ENCODE results near the gene NAB1.

The NAB1 gene

DNA sequence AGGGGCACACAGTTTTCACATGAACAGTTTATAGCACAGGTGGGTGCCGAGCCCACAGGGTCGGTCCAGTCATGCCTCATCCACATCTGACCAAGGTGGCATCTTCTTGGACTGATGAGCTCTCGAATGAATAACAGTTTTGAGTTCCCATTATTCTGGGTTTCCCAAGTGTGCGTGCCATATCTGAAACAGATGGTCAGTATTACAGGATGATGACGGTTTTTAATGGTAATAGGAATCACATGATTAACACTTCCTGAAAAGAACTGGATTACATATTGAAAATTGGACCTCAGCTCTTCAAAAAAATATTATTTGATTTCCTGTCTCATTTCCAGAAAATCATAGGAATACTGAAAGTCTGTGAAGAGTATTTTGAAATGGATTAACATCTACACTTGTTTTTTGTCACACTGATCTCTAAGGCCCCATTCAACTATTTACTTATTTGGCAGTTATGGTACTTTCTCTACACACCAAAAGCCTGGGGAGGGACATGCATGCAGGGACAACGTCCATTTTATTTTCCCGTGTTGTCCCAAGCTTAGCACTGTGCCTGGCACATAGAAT lies 22.2 kb upstream of the NAB1 start:
- H3K4me3 Mint-ChIP-seq = no peak overlapping the region
- peaks cover 13% of the 10 kb centered on the region for H3K27me3 Mint-ChIP-seq (ENCODE audit: low read depth, poor library complexity)
- H3K9me3 Mint-ChIP-seq = peaks cover 12% of the 10 kb centered on the region
- TF ChIP-seq, protein P1, sequence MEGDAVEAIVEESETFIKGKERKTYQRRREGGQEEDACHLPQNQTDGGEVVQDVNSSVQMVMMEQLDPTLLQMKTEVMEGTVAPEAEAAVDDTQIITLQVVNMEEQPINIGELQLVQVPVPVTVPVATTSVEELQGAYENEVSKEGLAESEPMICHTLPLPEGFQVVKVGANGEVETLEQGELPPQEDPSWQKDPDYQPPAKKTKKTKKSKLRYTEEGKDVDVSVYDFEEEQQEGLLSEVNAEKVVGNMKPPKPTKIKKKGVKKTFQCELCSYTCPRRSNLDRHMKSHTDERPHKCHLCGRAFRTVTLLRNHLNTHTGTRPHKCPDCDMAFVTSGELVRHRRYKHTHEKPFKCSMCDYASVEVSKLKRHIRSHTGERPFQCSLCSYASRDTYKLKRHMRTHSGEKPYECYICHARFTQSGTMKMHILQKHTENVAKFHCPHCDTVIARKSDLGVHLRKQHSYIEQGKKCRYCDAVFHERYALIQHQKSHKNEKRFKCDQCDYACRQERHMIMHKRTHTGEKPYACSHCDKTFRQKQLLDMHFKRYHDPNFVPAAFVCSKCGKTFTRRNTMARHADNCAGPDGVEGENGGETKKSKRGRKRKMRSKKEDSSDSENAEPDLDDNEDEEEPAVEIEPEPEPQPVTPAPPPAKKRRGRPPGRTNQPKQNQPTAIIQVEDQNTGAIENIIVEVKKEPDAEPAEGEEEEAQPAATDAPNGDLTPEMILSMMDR (IDR thresholded peaks at IDR 0.05) = no peak
- no peak for DNase-seq
- peaks cover 3% of the 10 kb centered on the region for H3K36me3 Mint-ChIP-seq (ENCODE audit: low read depth)
- peaks cover 5% of the 10 kb centered on the region for H3K4me1 Mint-ChIP-seq
- no peak overlapping the region for H3K27ac Mint-ChIP-seq

DNA sequence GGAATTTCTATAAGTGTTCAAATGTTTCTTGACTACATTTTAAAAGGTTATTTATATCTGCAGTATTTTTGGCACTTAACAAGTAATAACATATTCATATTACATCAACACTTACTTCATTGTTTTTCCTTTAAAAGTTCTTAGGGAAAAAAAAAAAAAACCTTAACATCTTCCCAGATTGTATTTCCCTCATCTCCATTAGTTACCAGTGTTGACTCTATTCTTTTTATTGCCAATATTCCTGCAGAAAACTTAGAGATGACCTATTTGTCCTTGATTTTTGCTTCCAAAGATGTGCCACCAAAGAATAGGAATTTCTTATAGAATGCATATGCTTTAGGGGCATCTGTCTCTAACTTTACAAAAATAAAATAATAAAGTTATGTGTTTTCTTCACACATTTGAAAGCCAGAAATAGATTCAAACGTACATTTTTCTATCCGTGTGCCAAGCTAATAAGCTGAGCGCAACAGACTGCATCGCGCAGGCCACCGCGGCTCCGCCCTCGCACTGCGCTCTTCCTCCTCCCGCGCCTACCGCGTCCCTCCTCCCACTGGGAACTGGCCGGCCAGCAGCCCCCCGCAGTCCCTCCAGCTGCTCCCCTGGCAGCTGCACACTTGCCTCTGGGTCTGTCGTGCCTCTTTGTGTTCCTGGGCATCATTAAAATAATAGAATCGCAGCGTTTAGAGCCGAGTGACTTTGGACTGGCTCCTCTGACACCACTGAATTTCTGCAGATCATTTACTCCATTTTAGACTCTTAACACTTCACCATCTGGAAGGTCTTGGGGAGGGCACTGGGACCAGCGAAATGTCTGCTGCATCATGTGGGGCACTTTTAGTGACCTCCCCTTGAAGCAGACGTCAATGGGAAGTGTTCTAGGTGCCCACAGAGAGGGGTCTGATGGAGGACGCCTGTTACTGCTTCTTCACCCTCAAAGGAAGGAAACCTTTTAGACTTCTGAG lies 21.2 kb upstream of the NAB1 start:
- Mint-ChIP-seq H3K9me3 (peaks cover 12% of the 10 kb centered on the region), H3K4me1 (peaks cover 5% of the 10 kb centered on the region), H3K27ac (no peak overlapping the region), H3K4me3 (peak overlapping the region; percentile 75), H3K27me3 (ENCODE audit: low read depth, poor library complexity) (peaks cover 13% of the 10 kb centered on the region), H3K36me3 (ENCODE audit: low read depth) (peaks cover 3% of the 10 kb centered on the region)
- TF ChIP-seq, protein P1 (IDR thresholded peaks at IDR 0.05) = no peak
- DNase-seq = peak; percentile 28

DNA sequence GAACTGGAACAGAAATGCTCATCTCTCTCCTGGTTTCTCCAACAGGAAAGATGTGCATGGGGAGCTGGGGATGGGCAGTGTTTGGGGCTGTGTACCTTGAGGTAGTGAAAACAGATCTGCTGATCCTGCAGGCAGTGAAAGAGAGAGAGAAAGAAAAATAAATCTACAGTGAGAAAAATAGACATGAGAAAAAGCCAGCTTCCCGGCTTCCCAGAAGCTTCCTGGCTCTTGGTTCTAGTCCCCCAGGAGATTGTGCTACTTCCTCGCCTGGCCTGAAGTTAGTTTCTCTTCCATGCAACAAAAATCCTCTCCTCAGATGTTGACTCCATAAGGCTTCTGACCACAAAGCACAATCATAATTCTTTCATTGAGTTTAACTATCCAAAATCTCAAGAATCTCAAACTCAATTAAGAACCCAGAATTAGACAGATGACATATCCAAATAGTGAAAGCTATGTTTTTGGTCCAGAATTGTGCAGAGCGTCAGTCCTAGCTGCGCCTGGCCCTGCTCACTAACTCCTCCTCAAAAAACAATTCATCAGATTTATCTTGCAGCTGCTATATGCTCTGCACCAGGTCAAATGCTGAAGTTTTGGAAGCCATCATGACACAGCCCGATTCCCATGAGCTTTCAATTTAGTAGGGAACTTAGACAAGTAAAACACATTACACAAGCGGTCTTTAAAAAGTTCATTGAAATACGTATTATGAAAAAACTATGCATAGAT lies 20.1 kb upstream of the NAB1 start:
- H3K36me3 Mint-ChIP-seq (ENCODE audit: low read depth) = peaks cover 3% of the 10 kb centered on the region
- H3K9me3 Mint-ChIP-seq = peaks cover 7% of the 10 kb centered on the region

DNA sequence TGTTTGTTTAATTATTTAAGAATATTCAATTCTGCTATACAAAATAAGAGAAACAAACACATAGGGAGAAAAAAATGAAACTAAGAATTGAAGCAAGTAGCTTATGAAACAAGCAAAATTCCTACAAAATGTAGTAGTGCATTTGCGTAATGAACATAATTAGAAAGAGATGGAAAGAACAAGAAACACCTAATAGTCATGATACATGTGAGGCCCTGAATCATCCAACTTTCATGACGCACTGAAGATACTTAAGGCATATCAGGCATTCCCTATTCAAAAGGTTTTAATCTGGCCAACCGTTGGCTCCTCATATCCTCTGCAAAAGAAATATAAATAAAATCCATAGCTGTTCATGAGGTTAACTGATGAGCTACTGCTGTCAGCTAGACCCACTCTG lies 14.5 kb upstream of the NAB1 start:
- Mint-ChIP-seq H3K4me1 (peaks cover 15% of the 10 kb centered on the region), H3K9me3 (no peaks in the 10 kb centered on the region), H3K4me3 (no peak overlapping the region), H3K27ac (no peak overlapping the region), H3K27me3 (ENCODE audit: low read depth, poor library complexity) (no peaks in the 10 kb centered on the region), H3K36me3 (ENCODE audit: low read depth) (no peaks in the 10 kb centered on the region)
- DNase-seq = no peak
- TF ChIP-seq, protein P1 (IDR thresholded peaks at IDR 0.05) = no peak

More for the DNA sequence above, 20.1 kb upstream of the NAB1 start:
- TF ChIP-seq, protein P1 (IDR thresholded peaks at IDR 0.05) = no peak
- Mint-ChIP-seq H3K4me1 (peaks cover 5% of the 10 kb centered on the region), H3K27ac (no peak overlapping the region), H3K27me3 (ENCODE audit: low read depth, poor library complexity) (peaks cover 13% of the 10 kb centered on the region), H3K4me3 (no peak overlapping the region)
- DNase-seq = no peak

DNA sequence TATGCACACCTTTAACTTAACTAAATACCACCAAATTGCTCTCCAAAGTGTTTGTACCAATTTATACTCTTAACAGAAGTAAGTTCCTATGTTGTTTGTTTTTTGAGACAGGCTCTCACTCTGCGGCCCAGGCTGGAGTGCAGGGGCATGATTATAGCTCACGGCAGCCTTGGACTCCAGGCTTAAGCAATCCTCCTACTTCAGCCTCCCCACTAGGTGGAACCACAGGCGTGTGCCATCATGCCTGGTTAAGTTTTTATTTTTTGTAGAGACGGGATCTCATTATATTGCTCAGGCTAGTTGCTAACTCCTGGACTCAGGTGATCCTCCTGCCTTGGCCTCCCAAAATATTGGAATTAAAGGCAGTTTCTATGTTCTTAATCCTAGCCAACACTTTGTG lies 13.1 kb upstream of the NAB1 start:
- H3K27ac Mint-ChIP-seq = no peak overlapping the region
- TF ChIP-seq, protein P1 (IDR thresholded peaks at IDR 0.05) = no peak
- H3K4me1 Mint-ChIP-seq = peaks cover 15% of the 10 kb centered on the region
- no peaks in the 10 kb centered on the region for H3K9me3 Mint-ChIP-seq
- H3K27me3 Mint-ChIP-seq (ENCODE audit: low read depth, poor library complexity) = no peaks in the 10 kb centered on the region
- no peak overlapping the region for H3K4me3 Mint-ChIP-seq
- H3K36me3 Mint-ChIP-seq (ENCODE audit: low read depth) = no peaks in the 10 kb centered on the region
- no peak for DNase-seq
